ENCODE data around the gene CRX.

DNA sequence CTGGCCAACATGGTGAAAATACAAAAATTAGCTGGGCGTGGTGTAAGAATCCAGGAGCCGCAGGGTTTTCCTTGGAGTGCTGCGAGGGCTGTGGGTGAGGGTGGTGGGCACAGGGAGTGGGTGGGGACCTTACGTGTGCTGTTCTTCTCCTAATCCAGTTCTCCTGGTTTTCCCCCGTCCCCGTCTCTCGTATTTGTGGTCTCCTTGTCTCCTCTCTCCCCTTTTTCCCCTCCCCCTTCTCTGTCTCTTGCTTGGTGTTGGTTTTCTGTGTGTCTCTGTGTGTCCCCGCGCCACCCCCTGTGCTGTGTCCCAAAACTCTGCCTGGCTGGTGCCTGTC lies 41.6 kb upstream of the CRX start:
- TF ChIP-seq POLR2A (IDR thresholded peaks at IDR 0.05; ENCODE audit: low read length) (no peak), GATA1 (IDR thresholded peaks at IDR 0.05; ENCODE audit: low read depth, low read length) (no peak)

All from erythroblast (primary cell).